H9 (cell line): ENCODE results near the gene OXCT2. TPM values are rescaled to one million over a fixed set of nuclear protein-coding genes. Genes with fewer than 3 reads are reported as not detected.

Source experiments
- DNase-seq: peaks from one replicate; pipeline ENCODE4 v3.0.0-alpha.2; 2017
- H2AFZ ChIP-seq: one replicate; pipeline ENCODE4 v1.6.1; 2013; ENCODE audit warnings: mild to moderate bottlenecking, low read length, control low read depth, moderate library complexity
- H2AK5ac ChIP-seq: 2 replicates; pipeline ENCODE4 v1.6.1; 2013; ENCODE audit warnings: low read length, control low read depth, mixed read lengths; ENCODE audit not compliant: insufficient read length
- H2BK120ac ChIP-seq: one replicate; pipeline ENCODE4 v1.6.1; 2013; ENCODE audit warnings: low read depth, mild to moderate bottlenecking, low read length, control low read depth, inconsistent platforms; ENCODE audit not compliant: poor library complexity, severe bottlenecking
- H2BK12ac ChIP-seq: 2 replicates; pipeline ENCODE4 v1.6.1; 2013; ENCODE audit warnings: low read length, control low read depth, mixed read lengths, low read depth; ENCODE audit not compliant: insufficient read length
- H2BK15ac ChIP-seq: 2 replicates; pipeline ENCODE4 v1.6.1; 2013; ENCODE audit warnings: low read depth, low read length, control low read depth
- H2BK20ac ChIP-seq: one replicate; pipeline ENCODE4 v1.6.1; 2013; ENCODE audit warnings: low read depth, mild to moderate bottlenecking, low read length, control low read depth, inconsistent platforms; ENCODE audit not compliant: poor library complexity, severe bottlenecking
- H2BK5ac ChIP-seq: 2 replicates; pipeline ENCODE4 v1.6.1; 2013; ENCODE audit warnings: low read length, control low read depth, mixed read lengths; ENCODE audit not compliant: insufficient read length
- H3K14ac ChIP-seq: 2 replicates; pipeline ENCODE4 v1.6.1; 2013; ENCODE audit warnings: low read length, control low read depth; ENCODE audit not compliant: insufficient read depth
- H3K18ac ChIP-seq: 2 replicates; pipeline ENCODE4 v1.6.1; 2013; ENCODE audit warnings: low read depth, mild to moderate bottlenecking, mixed read lengths, low read length, control low read depth; ENCODE audit not compliant: insufficient read length
- H3K23ac ChIP-seq: 2 replicates; pipeline ENCODE4 v1.6.1; 2013; ENCODE audit warnings: low read length, control low read depth, mixed read lengths, low read depth; ENCODE audit not compliant: insufficient read length
- H3K23me2 ChIP-seq: 2 replicates; pipeline ENCODE4 v1.6.1; 2013; ENCODE audit warnings: low read depth, mild to moderate bottlenecking, mixed read lengths, low read length, control low read depth; ENCODE audit not compliant: insufficient read length, poor library complexity, severe bottlenecking
- H3K27ac ChIP-seq: 2 replicates; pipeline ENCODE4 v1.5.1; 2013; ENCODE audit warnings: low read length, control low read depth, mixed read lengths, low read depth; ENCODE audit not compliant: insufficient read length
- H3K27me3 ChIP-seq: 2 replicates; pipeline ENCODE4 v1.6.1; 2013; ENCODE audit warnings: low read length, control low read depth, inconsistent platforms; ENCODE audit not compliant: insufficient read depth
- H3K4ac ChIP-seq: 2 replicates; pipeline ENCODE4 v1.6.1; 2013; ENCODE audit warnings: low read depth, mild to moderate bottlenecking, control low read depth, inconsistent platforms, low read length, moderate library complexity
- H3K4me1 ChIP-seq: 2 replicates; pipeline ENCODE4 v1.6.1; 2013; ENCODE audit warnings: low read length, control low read depth, inconsistent platforms; ENCODE audit not compliant: insufficient read depth
- H3K4me2 ChIP-seq: 2 replicates; pipeline ENCODE4 v1.6.1; 2013; ENCODE audit warnings: low read length, control low read depth, mixed read lengths; ENCODE audit not compliant: insufficient read length, insufficient read depth
- H3K56ac ChIP-seq: 2 replicates; pipeline ENCODE4 v1.6.1; 2013; ENCODE audit warnings: low read depth, mild to moderate bottlenecking, mixed read lengths, low read length, control low read depth; ENCODE audit not compliant: insufficient read length
- H3K79me1 ChIP-seq: 2 replicates; pipeline ENCODE4 v1.6.1; 2013; ENCODE audit warnings: low read depth, mild to moderate bottlenecking, moderate library complexity, low read length, control low read depth, inconsistent platforms; ENCODE audit not compliant: insufficient read depth, poor library complexity, severe bottlenecking
- H3K79me2 ChIP-seq: 2 replicates; pipeline ENCODE4 v1.6.1; 2013; ENCODE audit warnings: low read length, control low read depth, inconsistent platforms; ENCODE audit not compliant: insufficient read depth
- H3K9ac ChIP-seq: 2 replicates; pipeline ENCODE4 v1.6.1; 2013; ENCODE audit warnings: low read length, control low read depth, mixed read lengths; ENCODE audit not compliant: insufficient read length; ENCODE audit errors: extremely low read depth
- H3K9me3 ChIP-seq: one replicate; pipeline ENCODE4 v1.6.1; 2013; ENCODE audit warnings: low read depth, low read length, inconsistent platforms; ENCODE audit not compliant: control insufficient read depth
- H3T11ph ChIP-seq: one replicate; pipeline ENCODE4 v1.6.1; 2013; ENCODE audit warnings: mild to moderate bottlenecking, low read length, control low read depth, inconsistent platforms
- H4K20me1 ChIP-seq: one replicate; pipeline ENCODE4 v1.6.1; 2013; ENCODE audit not compliant: control insufficient read depth, insufficient read length, insufficient read depth
- H4K5ac ChIP-seq: 2 replicates; pipeline ENCODE4 v1.6.1; 2013; ENCODE audit warnings: low read depth, mild to moderate bottlenecking, mixed read lengths, low read length, control low read depth; ENCODE audit not compliant: insufficient read length
- H4K8ac ChIP-seq: replicated peaks from 2 replicates; pipeline ENCODE4 v1.6.1; 2013; ENCODE audit warnings: low read length, control low read depth, mixed read lengths, low read depth; ENCODE audit not compliant: insufficient read length
- H4K91ac ChIP-seq: 2 replicates; pipeline ENCODE4 v1.6.1; 2013; ENCODE audit warnings: low read depth, mild to moderate bottlenecking, moderate library complexity, mixed read lengths, low read length, control low read depth; ENCODE audit not compliant: insufficient read length
- H3K27ac Mint-ChIP-seq, 3 experiments: 2 replicates in 2 of 3; 3 replicates in 1 of 3; pipeline ENCODE4 v1.8.0; 2020 to 2021; ENCODE audit warnings: mixed read lengths in 3 of 3, mild to moderate bottlenecking in 1 of 3, moderate library complexity in 1 of 3
- H3K27me3 Mint-ChIP-seq: 2 replicates; pipeline ENCODE4 v1.8.0; 2021; ENCODE audit warnings: low read depth, mild to moderate bottlenecking, moderate library complexity, mixed read lengths
- H3K36me3 Mint-ChIP-seq, 3 experiments: 2 replicates in 2 of 3; 3 replicates in 1 of 3; pipeline ENCODE4 v1.8.0; 2020 to 2021; ENCODE audit warnings: low read depth in 3 of 3, mixed read lengths in 3 of 3; ENCODE audit not compliant: insufficient read depth in 1 of 3
- H3K4me1 Mint-ChIP-seq, 2 experiments: 2 replicates each; pipeline ENCODE4 v1.8.0; 2020; ENCODE audit warnings: mixed read lengths in 2 of 2
- H3K4me3 Mint-ChIP-seq, 2 experiments: 2 replicates in 1 of 2; 3 replicates in 1 of 2; pipeline ENCODE4 v1.8.0; 2020 to 2021; ENCODE audit warnings: mild to moderate bottlenecking in 2 of 2, mixed read lengths in 2 of 2, moderate library complexity in 1 of 2
- H3K9me3 Mint-ChIP-seq, 2 experiments: 2 replicates in 1 of 2; 3 replicates in 1 of 2; pipeline ENCODE4 v1.8.0; 2020; ENCODE audit warnings: mild to moderate bottlenecking in 2 of 2, mixed read lengths in 2 of 2, moderate library complexity in 1 of 2
- CTCF ChIP-seq: fragments of 200-600 bp; sonication (generic); conservative IDR thresholded peaks from 3 replicates; pipeline ENCODE4 v1.8.0; 2021; ENCODE audit warnings: antibody characterized with exemption, mild to moderate bottlenecking
- WGBS: extraction: QIAGEN DNeasy Blood & Tissue Kit; methylation state at CpG from one replicate; pipeline ENCODE4 v1.1.7; 2013; ENCODE audit warnings: missing lambda C conversion rate, low lambda C conversion rate, mixed read lengths; ENCODE audit not compliant: insufficient read length; ENCODE audit errors: extremely low coverage; 5-methylcytosine and 5-hydroxymethylcytosine counted together
- total RNA-seq: library from RNA; stranded (reverse); gene quantifications from 2 replicates; pipeline ENCODE4 v1.2.1, GENCODE V29; 2021

OXCT2 gene
- total RNA-seq, 1 experiment from 2014 or later = 3.7 TPM

- Mint-ChIP-seq H3K4me3 (no peak overlapping the region), H3K4me1 (no peaks in the 10 kb centered on the region), H3K27ac (no peak overlapping the region; a peak in 1 of 7 replicates), H3K36me3 (no peaks in the 10 kb centered on the region), H3K27me3 (peaks cover 97% of the 10 kb centered on the region), H3K9me3 (no peaks in the 10 kb centered on the region; a peak in 1 of 5 replicates)
- no CpG with 5 or more reads among the region's 14 CpGs for WGBS
- Histone ChIP-seq H3K27me3 (peaks cover 24% of the 10 kb centered on the region; the same call in 1 of the 2 replicates), H3K9ac (no peak overlapping the region), H3K4ac (no peak overlapping the region), H3K79me2 (no peaks in the 10 kb centered on the region), H3K18ac (no peak overlapping the region), H3K14ac (no peak overlapping the region), H3K23me2 (no peaks in the 10 kb centered on the region), H3K56ac (no peak overlapping the region), H2BK5ac (no peak overlapping the region), H3K23ac (no peak overlapping the region), H2BK15ac (no peak overlapping the region), H2BK12ac (no peak overlapping the region), H3K27ac (no peak overlapping the region), H2BK20ac (no peak overlapping the region), H2AFZ (no peak overlapping the region), H3T11ph (no peak overlapping the region), H3K4me1 (no peaks in the 10 kb centered on the region), H3K79me1 (no peaks in the 10 kb centered on the region), H3K4me2 (no peak overlapping the region), H2AK5ac (no peak overlapping the region), H3K9me3 (no peaks in the 10 kb centered on the region), H2BK120ac (no peak overlapping the region), H4K5ac (no peak overlapping the region), H4K8ac (no peak overlapping the region), H4K91ac (no peak overlapping the region), H4K20me1 (no peaks in the 10 kb centered on the region)
- DNase-seq = no peak
- TF ChIP-seq CTCF = no peak
Measured at GRCh38 chr1:39727932-39728317, 43.2 kb downstream of the OXCT2 start.
